Trophoblast cell (in vitro differentiated cells and primary cell): ENCODE data around the gene MRPS22. TPM values are rescaled to one million over a fixed set of nuclear protein-coding genes. Genes with fewer than 3 reads are reported as not detected.

Source experiments
- DNase-seq, 2 donors: peaks; one replicate each; pipeline ENCODE4 v3.0.0-alpha.2; 2016
- H2AFZ ChIP-seq: 2 replicates; pipeline ENCODE4 v1.6.1; 2013; ENCODE audit warnings: low read length, moderate library complexity, mild to moderate bottlenecking; ENCODE audit not compliant: insufficient read depth, poor library complexity
- H2AK5ac ChIP-seq: 2 replicates; pipeline ENCODE4 v1.6.1; 2013; ENCODE audit warnings: mild to moderate bottlenecking, low read length
- H2BK120ac ChIP-seq: 2 replicates; pipeline ENCODE4 v1.6.1; 2013; ENCODE audit warnings: low read length, mild to moderate bottlenecking, moderate library complexity; ENCODE audit not compliant: insufficient read depth, poor library complexity
- H2BK12ac ChIP-seq: 2 replicates; pipeline ENCODE4 v1.6.1; 2013; ENCODE audit warnings: mild to moderate bottlenecking, low read length, moderate library complexity
- H2BK5ac ChIP-seq: 2 replicates; pipeline ENCODE4 v1.6.1; 2013; ENCODE audit warnings: low read length, low read depth, moderate library complexity, mild to moderate bottlenecking; ENCODE audit not compliant: poor library complexity
- H3K14ac ChIP-seq: 2 replicates; pipeline ENCODE4 v1.6.1; 2013; ENCODE audit warnings: mild to moderate bottlenecking, low read length
- H3K18ac ChIP-seq: 2 replicates; pipeline ENCODE4 v1.6.1; 2013; ENCODE audit warnings: mild to moderate bottlenecking, low read length
- H3K23ac ChIP-seq: 2 replicates; pipeline ENCODE4 v1.6.1; 2013; ENCODE audit warnings: low read length
- H3K27ac ChIP-seq: 2 replicates; pipeline ENCODE4 v1.5.1; 2013; ENCODE audit warnings: low read depth, mild to moderate bottlenecking, inconsistent platforms, low read length, moderate library complexity
- H3K27me3 ChIP-seq: 2 replicates; pipeline ENCODE4 v1.6.1; 2013; ENCODE audit warnings: inconsistent platforms, mild to moderate bottlenecking, low read length, moderate library complexity; ENCODE audit not compliant: insufficient read depth
- H3K36me3 ChIP-seq, 2 experiments: 1 replicate in 1 of 2; 2 replicates in 1 of 2; pipeline ENCODE4 v1.6.1; 2013; ENCODE audit warnings: low read length in 2 of 2, mild to moderate bottlenecking in 2 of 2, moderate library complexity in 1 of 2; ENCODE audit not compliant: insufficient read depth in 2 of 2, control insufficient read depth in 1 of 2
- H3K4ac ChIP-seq: 2 replicates; pipeline ENCODE4 v1.6.1; 2013; ENCODE audit warnings: low read depth, mild to moderate bottlenecking, low read length, moderate library complexity
- H3K4me1 ChIP-seq, 2 experiments: 1 replicate in 1 of 2; 2 replicates in 1 of 2; pipeline ENCODE4 v1.6.1; 2013; ENCODE audit warnings: low read length in 2 of 2, mild to moderate bottlenecking in 2 of 2, moderate library complexity in 1 of 2; ENCODE audit not compliant: insufficient read depth in 2 of 2, control insufficient read depth in 1 of 2
- H3K4me2 ChIP-seq: 2 replicates; pipeline ENCODE4 v1.6.1; 2013; ENCODE audit warnings: inconsistent platforms, mild to moderate bottlenecking, low read length, moderate library complexity
- H3K4me3 ChIP-seq: 2 replicates; pipeline ENCODE4 v1.5.1; 2013; ENCODE audit warnings: mild to moderate bottlenecking, low read depth, low read length, inconsistent platforms
- H3K79me1 ChIP-seq: one replicate; pipeline ENCODE4 v1.6.1; 2013; ENCODE audit warnings: low read length
- H3K79me2 ChIP-seq: 2 replicates; pipeline ENCODE4 v1.6.1; 2013; ENCODE audit warnings: low read length, mild to moderate bottlenecking; ENCODE audit not compliant: control insufficient read depth, insufficient read depth, poor library complexity
- H3K9ac ChIP-seq: 2 replicates; pipeline ENCODE4 v1.6.1; 2013; ENCODE audit warnings: mild to moderate bottlenecking, low read length
- H3K9me3 ChIP-seq: 2 replicates; pipeline ENCODE4 v1.6.1; 2013; ENCODE audit warnings: low read depth, mild to moderate bottlenecking, control low read depth, inconsistent platforms, low read length; ENCODE audit not compliant: insufficient read depth
- H4K12ac ChIP-seq: 2 replicates; pipeline ENCODE4 v1.6.1; 2013; ENCODE audit warnings: low read depth, mild to moderate bottlenecking, low read length, moderate library complexity
- H4K8ac ChIP-seq: 2 replicates; pipeline ENCODE4 v1.6.1; 2013; ENCODE audit warnings: low read depth, mild to moderate bottlenecking, low read length, moderate library complexity
- H4K91ac ChIP-seq: one replicate; pipeline ENCODE4 v1.6.1; 2013; ENCODE audit warnings: low read depth, mild to moderate bottlenecking, low read length, moderate library complexity
- WGBS: extraction: QIAGEN DNeasy Blood & Tissue Kit; methylation state at CpG from one replicate; pipeline ENCODE4 v1.1.7; 2013; ENCODE audit warnings: missing lambda C conversion rate; ENCODE audit not compliant: insufficient read length, insufficient coverage; ENCODE audit errors: extremely low coverage; 5-methylcytosine and 5-hydroxymethylcytosine counted together
- polyA plus RNA-seq: library from polyadenylated mRNA; stranded (reverse); fragments of 200-250 nt; gene quantifications from 2 replicates; pipeline ENCODE4 v1.2.3, GENCODE V29; 2013

MRPS22 gene
- polyA plus RNA-seq = 54.2 and 55.0 TPM in 2 replicates

DNA sequence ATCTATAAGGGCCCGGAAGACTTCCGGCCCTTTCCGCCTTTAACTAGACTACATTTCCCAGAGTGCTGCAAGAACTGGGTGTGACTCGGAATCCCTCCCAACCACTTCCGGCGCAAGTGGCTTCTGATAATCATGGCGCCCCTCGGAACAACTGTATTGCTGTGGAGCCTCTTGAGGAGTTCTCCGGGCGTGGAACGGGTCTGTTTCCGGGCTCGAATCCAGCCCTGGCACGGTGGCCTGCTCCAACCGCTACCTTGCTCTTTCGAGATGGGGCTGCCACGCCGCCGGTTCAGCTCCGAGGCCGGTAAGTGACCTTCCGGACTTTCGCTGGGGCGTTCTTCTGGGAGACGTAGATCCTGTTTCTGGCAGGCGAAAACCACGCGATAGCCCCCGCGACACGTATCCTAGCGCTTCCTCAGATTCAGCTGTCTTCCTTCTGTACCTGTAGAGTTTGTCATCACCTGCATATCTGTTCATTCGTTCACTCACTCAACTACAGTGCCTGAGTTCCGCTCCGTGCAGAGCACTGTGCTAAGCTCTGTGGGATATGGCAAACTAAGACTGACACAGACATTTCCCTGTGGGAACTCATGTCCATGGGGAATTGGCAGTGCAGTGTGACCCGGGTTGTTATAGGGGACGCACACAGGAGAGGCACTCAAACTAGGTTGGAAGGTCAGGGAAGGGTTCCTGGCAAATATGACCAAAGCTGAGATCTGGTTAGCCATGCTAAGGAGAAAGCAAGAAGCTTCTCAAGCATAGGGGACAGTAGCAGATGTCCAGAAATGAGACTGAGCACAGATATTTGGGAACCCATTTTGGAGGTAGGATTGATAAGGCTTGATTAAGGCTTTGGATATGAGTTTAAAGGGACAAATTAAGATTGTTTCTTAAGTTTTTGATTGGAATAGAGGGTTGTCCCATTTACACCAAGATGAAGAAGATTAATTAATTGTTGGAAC is at the start of gene MRPS22:
TSS of gene MRPS22 (plus strand) at position 126 of the 962 bp plus-strand sequence. CDS start at position 133, 7 bp downstream.
- peak; percentile 77 to 88 for DNase-seq
- H3K4me1 ChIP-seq = peaks cover 1 to 2% of the 10 kb centered on the region in 2 experiments
- peak within 1 kb of the TSS; percentile 47 for H2BK120ac ChIP-seq
- H3K79me2 ChIP-seq = peaks cover 6% of the 10 kb centered on the region
- peaks cover 4 to 7% of the 10 kb centered on the region in 2 experiments for H3K36me3 ChIP-seq
- H3K79me1 ChIP-seq = peaks cover 4% of the 10 kb centered on the region
- H3K9ac ChIP-seq = peak within 1 kb of the TSS; percentile 92
- peak within 1 kb of the TSS; percentile 79 for H2BK5ac ChIP-seq
- peak within 1 kb of the TSS; percentile 94 for H3K4ac ChIP-seq
- H3K4me3 ChIP-seq = peak within 1 kb of the TSS; percentile 99
- peak within 1 kb of the TSS; percentile 83 for H4K91ac ChIP-seq
- no peaks in the 10 kb centered on the region for H3K27me3 ChIP-seq
- H2AFZ ChIP-seq = peak within 1 kb of the TSS; percentile 90
- H3K27ac ChIP-seq = peak within 1 kb of the TSS; percentile 70
- peak within 1 kb of the TSS; percentile 97 for H4K8ac ChIP-seq
- H3K4me2 ChIP-seq = peak within 1 kb of the TSS; percentile 62
- peak within 1 kb of the TSS; percentile 87 for H3K18ac ChIP-seq
- no peak within 1 kb of the TSS for H2BK12ac ChIP-seq
- H3K9me3 ChIP-seq = no peaks in the 10 kb centered on the region
- H2AK5ac ChIP-seq = no peak within 1 kb of the TSS
- peak within 1 kb of the TSS; percentile 93 for H4K12ac ChIP-seq
- H3K23ac ChIP-seq = no peak within 1 kb of the TSS
- peak within 1 kb of the TSS; percentile 78 for H3K14ac ChIP-seq
- no CpG with 5 or more reads among the region's 37 CpGs for WGBS

- Histone ChIP-seq H3K14ac (no peak overlapping the region), H3K4me3 (no peak overlapping the region), H2BK5ac (no peak overlapping the region), H2AFZ (no peak overlapping the region), H3K9me3 (no peaks in the 10 kb centered on the region), H3K18ac (no peak overlapping the region), H3K4me1 (peaks cover under 1 to 8% of the 10 kb centered on the region in 2 experiments), H3K23ac (no peak overlapping the region), H2BK12ac (no peak overlapping the region), H3K36me3 (no peaks in the 10 kb centered on the region), H3K4me2 (no peak overlapping the region), H3K4ac (no peak overlapping the region), H4K91ac (no peak overlapping the region), H2AK5ac (no peak overlapping the region), H3K27ac (no peak overlapping the region), H3K79me2 (no peaks in the 10 kb centered on the region), H3K27me3 (no peaks in the 10 kb centered on the region), H2BK120ac (no peak overlapping the region), H3K9ac (no peak overlapping the region), H4K12ac (no peak overlapping the region), H3K79me1 (no peaks in the 10 kb centered on the region), H4K8ac (no peak overlapping the region)
- no CpG with 5 or more reads among the region's 5 CpGs for WGBS
- DNase-seq = no peak
These were observed 48.8 kb upstream of the MRPS22 start for GRCh38 chr3:139295040-139295439.

GRCh38 chr3:139296141-139296718 is 47.6 kb upstream of the MRPS22 start:
- H2AK5ac ChIP-seq = no peak overlapping the region
- H4K12ac ChIP-seq = no peak overlapping the region
- no peak overlapping the region for H2BK5ac ChIP-seq
- no peak overlapping the region for H4K91ac ChIP-seq
- 100% methylated on average over 1 of the region's 9 CpGs for WGBS
- no peak overlapping the region for H4K8ac ChIP-seq
- no peak overlapping the region for H3K4me3 ChIP-seq
- no peak overlapping the region for H3K14ac ChIP-seq
- H3K27ac ChIP-seq = no peak overlapping the region
- H3K4me2 ChIP-seq = no peak overlapping the region
- no peaks in the 10 kb centered on the region for H3K36me3 ChIP-seq
- peaks cover 3% of the 10 kb centered on the region for H3K79me1 ChIP-seq
- H3K9me3 ChIP-seq = no peaks in the 10 kb centered on the region
- H3K23ac ChIP-seq = no peak overlapping the region
- H3K4ac ChIP-seq = no peak overlapping the region
- H3K4me1 ChIP-seq = peaks cover 4 to 11% of the 10 kb centered on the region in 2 experiments
- H3K27me3 ChIP-seq = no peaks in the 10 kb centered on the region
- no peaks in the 10 kb centered on the region for H3K79me2 ChIP-seq
- no peak overlapping the region for H2AFZ ChIP-seq
- H2BK120ac ChIP-seq = no peak overlapping the region
- H3K9ac ChIP-seq = no peak overlapping the region
- no peak for DNase-seq
- H2BK12ac ChIP-seq = no peak overlapping the region
- H3K18ac ChIP-seq = no peak overlapping the region

DNA sequence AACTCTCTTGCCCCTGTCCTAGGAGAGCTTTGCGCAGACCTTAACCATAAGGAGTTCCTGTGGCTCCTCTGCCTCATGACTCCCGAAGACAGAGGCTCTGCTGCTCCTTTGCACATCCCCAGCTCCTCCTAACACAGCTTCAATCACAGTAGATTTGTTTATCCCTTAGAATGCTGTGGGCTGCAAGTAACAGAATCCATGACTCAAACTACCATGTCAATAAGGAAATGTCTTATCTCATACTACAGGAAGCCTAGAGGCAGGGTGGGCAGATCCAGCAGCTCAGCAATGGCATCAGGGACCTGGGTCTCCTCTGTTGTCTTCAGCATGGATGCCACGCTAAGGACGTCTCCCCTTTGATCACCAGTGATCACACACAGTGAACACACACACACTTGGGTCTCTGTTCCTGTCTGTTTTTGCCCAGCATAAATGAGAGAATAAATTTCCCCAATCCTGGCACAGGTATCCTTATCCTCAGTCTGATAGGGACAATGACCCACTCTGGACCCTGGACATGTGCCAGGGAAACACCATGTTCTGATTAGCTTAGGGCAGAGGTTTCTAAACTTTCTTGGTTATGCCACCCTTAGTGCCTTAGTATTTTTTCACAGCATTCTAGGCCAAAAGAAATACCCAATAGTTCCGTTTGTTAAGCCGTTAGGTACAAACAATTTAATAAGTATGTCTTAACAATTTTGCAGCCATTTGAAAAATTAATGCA is 46.1 kb upstream of the MRPS22 start:
- Histone ChIP-seq H3K4ac (no peak overlapping the region), H3K23ac (no peak overlapping the region), H3K4me3 (no peak overlapping the region), H3K9ac (no peak overlapping the region), H4K91ac (no peak overlapping the region), H3K79me2 (no peaks in the 10 kb centered on the region), H4K12ac (no peak overlapping the region), H3K27me3 (no peaks in the 10 kb centered on the region), H2AK5ac (no peak overlapping the region), H3K9me3 (no peaks in the 10 kb centered on the region), H3K36me3 (no peaks in the 10 kb centered on the region), H3K18ac (no peak overlapping the region), H3K4me2 (no peak overlapping the region), H2BK12ac (no peak overlapping the region), H3K79me1 (peaks cover 14% of the 10 kb centered on the region), H4K8ac (no peak overlapping the region), H2BK5ac (no peak overlapping the region), H2AFZ (no peak overlapping the region), H2BK120ac (no peak overlapping the region), H3K4me1 (peaks cover 15 to 23% of the 10 kb centered on the region in 2 experiments), H3K14ac (no peak overlapping the region), H3K27ac (no peak overlapping the region)
- no peak for DNase-seq
- no CpG with 5 or more reads among the region's 6 CpGs for WGBS
